Activated naive CD8-positive, alpha-beta T cell treated with anti-CD3 and anti-CD28 coated beads, Interleukin-2, amount 10 ng/mL, durations not matched to agents 7 days and 5 days (primary cell): Measurements from ENCODE around the gene MLST8. TPM values are rescaled to one million over a fixed set of nuclear protein-coding genes. Genes with fewer than 3 reads are reported as not detected.
A peak's percentile ranks its signal among the peaks of the same experiment; 100 is the strongest.

Source experiments
- ATAC-seq: fragments of 150-1000 bp; cut with Tn5 transposase; one replicate; pipeline ENCODE4 v1.10.0; 2021; ENCODE audit warnings: low read depth, moderate library complexity
- POLR2A ChIA-PET: fragments of 350-600 bp; sonication (Branson Sonifier 250); formaldehyde crosslinking; loops from one replicate; lab custom pipeline; 2021; ENCODE audit warnings: antibody characterized with exemption; lab: Charles Lee
- DNase-seq: peaks from one replicate; pipeline ENCODE4 v3.0.0; 2021
- H3K27ac Mint-ChIP-seq: one replicate; pipeline ENCODE4 v1.8.0; 2022; ENCODE audit warnings: mild to moderate bottlenecking, mixed read lengths
- H3K27me3 Mint-ChIP-seq: one replicate; pipeline ENCODE4 v1.8.0; 2022; ENCODE audit warnings: mild to moderate bottlenecking, moderate library complexity, mixed read lengths
- H3K36me3 Mint-ChIP-seq: one replicate; pipeline ENCODE4 v1.8.0; 2021; ENCODE audit warnings: mild to moderate bottlenecking, mixed read lengths
- H3K4me1 Mint-ChIP-seq: one replicate; pipeline ENCODE4 v1.8.0; 2021; ENCODE audit warnings: mixed read lengths
- H3K4me3 Mint-ChIP-seq: one replicate; pipeline ENCODE4 v1.8.0; 2022; ENCODE audit warnings: mild to moderate bottlenecking, moderate library complexity, mixed read lengths
- H3K9me3 Mint-ChIP-seq: one replicate; pipeline ENCODE4 v1.8.0; 2021; ENCODE audit warnings: mixed read lengths
- total RNA-seq, 2 experiments: library from RNA; stranded (reverse); gene quantifications; one replicate each; pipeline ENCODE4 v1.2.3, GENCODE V29; 2021

The MLST8 gene
- total RNA-seq, 2 experiments from 2014 or later = 32.1 to 33.1 TPM

GRCh38 chr16:2166263-2167067 lies 38.8 kb upstream of the MLST8 start:
- peaks cover 18% of the 10 kb centered on the region for H3K36me3 Mint-ChIP-seq
- H3K27ac Mint-ChIP-seq = peak overlapping the region; percentile 25
- DNase-seq = no peak
- H3K27me3 Mint-ChIP-seq = no peaks in the 10 kb centered on the region
- H3K4me1 Mint-ChIP-seq = no peaks in the 10 kb centered on the region
- ATAC-seq = no peak
- no peak overlapping the region for H3K4me3 Mint-ChIP-seq
- no peaks in the 10 kb centered on the region for H3K9me3 Mint-ChIP-seq
- POLR2A ChIA-PET = interaction anchor here (0.5 to 0.9 kb wide), 2 partner anchors 11 to 579 kb away, joined by 3 read pairs; partner anchors contain the start of gene TRAF7

GRCh38 chr16:2167068-2167638 lies 38.1 kb upstream of the MLST8 start:
- Mint-ChIP-seq H3K9me3 (no peaks in the 10 kb centered on the region), H3K27ac (no peak overlapping the region), H3K36me3 (peaks cover 16% of the 10 kb centered on the region), H3K4me1 (no peaks in the 10 kb centered on the region), H3K4me3 (no peak overlapping the region), H3K27me3 (no peaks in the 10 kb centered on the region)
- POLR2A ChIA-PET = interaction anchor here (1.9 kb wide), 1 partner anchor 12 kb away, joined by 10 read pairs; the partner anchor contains the start of gene TRAF7
- no peak for DNase-seq
- ATAC-seq = no peak

GRCh38 chr16:2170080-2170479 lies 35.2 kb upstream of the MLST8 start:
- POLR2A ChIA-PET = no interaction called here
- Mint-ChIP-seq H3K4me1 (no peaks in the 10 kb centered on the region), H3K27ac (no peak overlapping the region), H3K36me3 (peaks cover 8% of the 10 kb centered on the region), H3K9me3 (no peaks in the 10 kb centered on the region), H3K4me3 (no peak overlapping the region), H3K27me3 (no peaks in the 10 kb centered on the region)
- ATAC-seq (no peak), DNase-seq (no peak)

GRCh38 chr16:2170587-2171435 lies 34.4 kb upstream of the MLST8 start:
- POLR2A ChIA-PET = no interaction called here
- H3K27me3 Mint-ChIP-seq = no peaks in the 10 kb centered on the region

GRCh38 chr16:2171601-2172178 lies 33.6 kb upstream of the MLST8 start:
- Mint-ChIP-seq H3K4me3 (no peak overlapping the region), H3K27me3 (no peaks in the 10 kb centered on the region)

More at GRCh38 chr16:2170587-2171435, 34.4 kb upstream of the MLST8 start:
- Mint-ChIP-seq H3K36me3 (peaks cover 5% of the 10 kb centered on the region), H3K4me3 (no peak overlapping the region), H3K9me3 (no peaks in the 10 kb centered on the region), H3K4me1 (no peaks in the 10 kb centered on the region), H3K27ac (no peak overlapping the region)
- DNase-seq (no peak), ATAC-seq (no peak)

DNA sequence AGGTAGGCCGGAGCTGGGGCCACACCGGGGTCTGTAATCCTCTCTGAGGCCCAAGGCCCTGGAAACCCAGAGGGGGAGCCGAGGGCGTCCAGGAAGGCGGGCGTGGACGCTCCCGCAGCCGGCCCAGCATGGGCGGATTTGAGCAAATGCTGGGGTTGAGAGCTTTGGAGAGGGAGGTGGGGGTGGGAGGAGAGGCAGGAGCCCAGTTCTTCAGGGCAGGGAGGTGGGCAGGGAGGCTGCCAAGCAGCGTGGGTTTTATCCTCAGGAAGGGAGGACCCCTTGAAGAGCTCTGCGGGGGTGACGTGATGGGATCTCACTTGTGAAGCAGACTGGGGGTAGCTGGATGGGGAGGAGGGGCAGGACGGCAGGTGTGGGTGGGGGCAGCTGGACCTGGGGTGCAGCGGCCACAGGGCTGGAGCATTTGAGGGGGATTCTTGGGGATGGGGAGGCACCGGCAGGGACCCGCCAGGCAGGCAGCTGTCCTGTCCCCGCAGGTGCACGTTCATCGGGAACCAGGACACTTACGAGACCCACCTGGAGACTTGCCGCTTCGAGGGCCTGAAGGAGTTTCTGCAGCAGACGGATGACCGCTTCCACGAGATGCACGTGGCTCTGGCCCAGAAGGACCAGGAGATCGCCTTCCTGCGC lies 32.4 kb upstream of the MLST8 start:
- Mint-ChIP-seq H3K9me3 (no peaks in the 10 kb centered on the region), H3K4me1 (no peaks in the 10 kb centered on the region), H3K27me3 (no peaks in the 10 kb centered on the region), H3K27ac (no peak overlapping the region), H3K4me3 (no peak overlapping the region), H3K36me3 (peaks cover 1% of the 10 kb centered on the region)
- ATAC-seq = no peak
- POLR2A ChIA-PET = no interaction called here
- no peak for DNase-seq

More at GRCh38 chr16:2171601-2172178, 33.6 kb upstream of the MLST8 start:
- no peak for DNase-seq
- no peak overlapping the region for H3K27ac Mint-ChIP-seq
- no peaks in the 10 kb centered on the region for H3K4me1 Mint-ChIP-seq
- peaks cover 1% of the 10 kb centered on the region for H3K36me3 Mint-ChIP-seq
- ATAC-seq = no peak
- POLR2A ChIA-PET = no interaction called here
- no peaks in the 10 kb centered on the region for H3K9me3 Mint-ChIP-seq

DNA sequence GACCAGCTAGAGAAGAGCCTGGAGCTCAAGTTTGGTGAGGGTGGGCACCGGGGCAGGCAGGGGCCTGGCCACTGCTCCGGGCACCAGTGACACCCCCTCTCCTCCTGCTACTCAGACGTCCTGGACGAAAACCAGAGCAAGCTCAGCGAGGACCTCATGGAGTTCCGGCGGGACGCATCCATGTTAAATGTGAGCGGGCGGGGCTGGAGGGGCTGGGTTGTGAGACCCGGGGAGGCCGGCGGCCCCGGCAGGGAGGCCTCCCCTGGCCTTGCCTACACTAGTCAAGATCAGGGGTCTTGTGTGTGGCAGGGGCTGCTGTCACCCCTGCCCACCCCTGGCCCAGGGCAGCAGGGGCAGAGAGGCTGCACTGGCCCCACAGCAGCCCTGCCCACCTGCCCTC lies 31.9 kb upstream of the MLST8 start:
- POLR2A ChIA-PET = no interaction called here
- DNase-seq (no peak), ATAC-seq (no peak)
- Mint-ChIP-seq H3K27me3 (no peaks in the 10 kb centered on the region), H3K4me3 (no peak overlapping the region), H3K9me3 (no peaks in the 10 kb centered on the region), H3K27ac (no peak overlapping the region), H3K4me1 (no peaks in the 10 kb centered on the region), H3K36me3 (peaks cover 1% of the 10 kb centered on the region)

GRCh38 chr16:2173916-2174315 lies 31.3 kb upstream of the MLST8 start:
- ATAC-seq = no peak
- Mint-ChIP-seq H3K9me3 (no peaks in the 10 kb centered on the region), H3K36me3 (peaks cover 1% of the 10 kb centered on the region), H3K4me3 (no peak overlapping the region), H3K27ac (no peak overlapping the region), H3K4me1 (no peaks in the 10 kb centered on the region), H3K27me3 (no peaks in the 10 kb centered on the region)
- POLR2A ChIA-PET = interaction anchor here (1.2 kb wide), 1 partner anchor 18 kb away, joined by 3 read pairs; the partner anchor contains the start of gene TRAF7
- DNase-seq = no peak

- ATAC-seq (no peak), DNase-seq (no peak)
- Mint-ChIP-seq H3K4me1 (no peaks in the 10 kb centered on the region), H3K36me3 (peaks cover 1% of the 10 kb centered on the region), H3K27me3 (no peaks in the 10 kb centered on the region), H3K27ac (no peak overlapping the region), H3K4me3 (no peak overlapping the region), H3K9me3 (no peaks in the 10 kb centered on the region)
- POLR2A ChIA-PET = interaction anchor here (1.2 kb wide), 1 partner anchor 19 kb away, joined by 3 read pairs; the partner anchor contains the start of gene TRAF7
Observed at GRCh38 chr16:2174396-2175131, 30.7 kb upstream of the MLST8 start.

DNA sequence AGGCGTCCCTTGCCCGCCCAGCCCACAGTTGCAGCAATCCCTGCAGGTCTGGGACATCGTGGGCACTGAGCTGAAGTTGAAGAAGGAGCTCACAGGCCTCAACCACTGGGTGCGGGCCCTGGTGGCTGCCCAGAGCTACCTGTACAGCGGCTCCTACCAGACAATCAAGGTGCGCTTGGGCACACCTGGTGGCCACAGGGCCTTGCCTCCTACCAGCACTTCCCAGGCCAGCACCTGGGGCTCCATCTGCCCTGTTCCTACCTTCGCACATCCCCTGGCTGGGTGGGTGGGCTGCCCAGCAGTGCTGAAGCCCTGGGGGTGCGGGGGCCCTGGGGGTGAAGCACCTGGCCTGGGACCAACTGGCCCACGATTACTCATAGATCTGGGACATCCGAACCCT lies 29.8 kb upstream of the MLST8 start:
- ATAC-seq (no peak), DNase-seq (no peak)
- POLR2A ChIA-PET = no interaction called here
- Mint-ChIP-seq H3K9me3 (no peaks in the 10 kb centered on the region), H3K27me3 (no peaks in the 10 kb centered on the region), H3K36me3 (peaks cover 1% of the 10 kb centered on the region), H3K27ac (no peak overlapping the region), H3K4me3 (no peak overlapping the region), H3K4me1 (no peaks in the 10 kb centered on the region)

DNA sequence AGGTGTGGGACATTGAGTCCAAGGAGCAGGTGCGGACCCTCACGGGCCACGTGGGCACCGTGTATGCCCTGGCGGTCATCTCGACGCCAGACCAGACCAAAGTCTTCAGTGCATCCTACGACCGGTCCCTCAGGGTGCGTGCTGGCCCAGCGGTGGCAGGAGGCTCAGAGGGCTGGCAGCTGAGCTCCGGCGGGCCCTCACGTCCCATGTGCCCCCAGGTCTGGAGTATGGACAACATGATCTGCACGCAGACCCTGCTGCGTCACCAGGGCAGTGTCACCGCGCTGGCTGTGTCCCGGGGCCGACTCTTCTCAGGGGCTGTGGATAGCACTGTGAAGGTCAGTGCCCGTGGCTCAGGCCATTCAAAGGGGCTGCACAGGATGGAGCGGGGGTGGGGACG lies 29.2 kb upstream of the MLST8 start:
- no peak overlapping the region for H3K27ac Mint-ChIP-seq
- DNase-seq = no peak
- no peaks in the 10 kb centered on the region for H3K9me3 Mint-ChIP-seq
- ATAC-seq = no peak
- POLR2A ChIA-PET = no interaction called here
- no peaks in the 10 kb centered on the region for H3K4me1 Mint-ChIP-seq
- no peaks in the 10 kb centered on the region for H3K27me3 Mint-ChIP-seq
- peaks cover 1% of the 10 kb centered on the region for H3K36me3 Mint-ChIP-seq
- H3K4me3 Mint-ChIP-seq = no peak overlapping the region

DNA sequence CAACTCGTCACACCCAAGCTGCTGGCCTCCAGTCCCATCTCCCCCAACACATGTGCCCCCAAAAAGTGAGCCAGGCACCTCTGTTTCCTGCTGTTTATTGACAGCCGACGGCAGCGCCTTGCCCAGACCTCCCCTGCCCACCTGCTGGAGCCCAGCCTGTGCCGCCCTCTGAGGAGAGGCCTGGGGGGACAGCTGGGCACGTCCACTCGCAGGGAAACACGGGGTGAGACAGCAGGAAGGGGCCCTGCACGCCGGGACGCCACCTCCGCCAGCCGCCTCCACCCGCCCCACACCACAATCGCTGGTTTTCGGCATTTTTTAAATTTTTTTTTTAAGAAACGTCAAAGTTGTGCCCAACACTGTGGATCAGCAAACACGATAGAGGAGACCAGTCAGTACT lies 28.2 kb upstream of the MLST8 start:
- ATAC-seq = no peak
- POLR2A ChIA-PET = no interaction called here
- no peak for DNase-seq
- no peak overlapping the region for H3K4me3 Mint-ChIP-seq
- no peaks in the 10 kb centered on the region for H3K36me3 Mint-ChIP-seq
- no peak overlapping the region for H3K27ac Mint-ChIP-seq
- H3K9me3 Mint-ChIP-seq = no peaks in the 10 kb centered on the region
- no peaks in the 10 kb centered on the region for H3K4me1 Mint-ChIP-seq
- H3K27me3 Mint-ChIP-seq = no peaks in the 10 kb centered on the region
